Measurements from ENCODE around the gene FOXP1.

Gene FOXP1

GRCh38 chr3:71419369-71419768 is 164.2 kb downstream of the FOXP1 start:
- no peak for DNase-seq

GRCh38 chr3:71417791-71418190 is 165.7 kb downstream of the FOXP1 start:
- no peak for DNase-seq

GRCh38 chr3:71416876-71417275 is 166.7 kb downstream of the FOXP1 start:
- DNase-seq, result no peak

GRCh38 chr3:71415681-71416122 is 167.8 kb downstream of the FOXP1 start:
- DNase-seq, result no peak

- no peak for DNase-seq
These were observed 169.2 kb downstream of the FOXP1 start for GRCh38 chr3:71414189-71414927.

GRCh38 chr3:71413572-71413971 is 170.0 kb downstream of the FOXP1 start:
- DNase-seq, result no peak

- DNase-seq, result no peak
These were observed 174.2 kb downstream of the FOXP1 start for GRCh38 chr3:71409352-71409751.

GRCh38 chr3:71408903-71409302 is 174.6 kb downstream of the FOXP1 start:
- DNase-seq, result no peak

- DNase-seq, result no peak
These were observed 175.7 kb downstream of the FOXP1 start for GRCh38 chr3:71407823-71408222.

- no peak for DNase-seq
These were observed 176.3 kb downstream of the FOXP1 start for GRCh38 chr3:71406972-71407810.

- no peak for DNase-seq
These were observed 180.6 kb downstream of the FOXP1 start for GRCh38 chr3:71402911-71403310.

GRCh38 chr3:71402280-71402679 is 181.2 kb downstream of the FOXP1 start:
- DNase-seq, result no peak

- no peak for DNase-seq
These were observed 181.8 kb downstream of the FOXP1 start for GRCh38 chr3:71401695-71402231.

- DNase-seq, result no peak
These were observed 182.5 kb downstream of the FOXP1 start for GRCh38 chr3:71400986-71401451.

- DNase-seq, result no peak
These were observed 184.1 kb downstream of the FOXP1 start for GRCh38 chr3:71399478-71399877.

GRCh38 chr3:71398157-71398836 is 185.2 kb downstream of the FOXP1 start:
- DNase-seq, result no peak

GRCh38 chr3:71397726-71398125 is 185.8 kb downstream of the FOXP1 start:
- DNase-seq, result no peak

GRCh38 chr3:71397046-71397445 is 186.5 kb downstream of the FOXP1 start:
- DNase-seq, result peak; percentile 35

- DNase-seq, result no peak
These were observed 187.4 kb downstream of the FOXP1 start for GRCh38 chr3:71395927-71396695.

- no peak for DNase-seq
These were observed 188.1 kb downstream of the FOXP1 start for GRCh38 chr3:71395470-71395869.

GRCh38 chr3:71393745-71394144 is 189.8 kb downstream of the FOXP1 start:
- DNase-seq, result no peak

- no peak for DNase-seq
These were observed 190.4 kb downstream of the FOXP1 start for GRCh38 chr3:71393093-71393492.
